Gastroesophageal sphincter (tissue), 3 donors: Measurements from ENCODE around the gene TMEM37.

Experiments
- CTCF ChIP-seq, 4 experiments: fragments of 200-600 bp in 2 of 4; fragments of 450-650 bp in 2 of 4; sonication (generic) in 1 of 4; IDR thresholded peaks; one replicate each; pipeline ENCODE4 v1.5.1; 2017 to 2019; ENCODE audit warnings: antibody characterized with exemption in 4 of 4, mild to moderate bottlenecking in 2 of 4, moderate library complexity in 2 of 4
- EP300 ChIP-seq: sonication (generic); formaldehyde crosslinking; IDR thresholded peaks from one replicate; pipeline ENCODE4 v1.6.1; 2017; ENCODE audit warnings: antibody characterized with exemption, mild to moderate bottlenecking
- POLR2A ChIP-seq, 2 donors: fragments of 450-650 bp; IDR thresholded peaks; one replicate each; pipeline ENCODE4 v1.6.1; 2017; ENCODE audit warnings: antibody characterized with exemption in 2 of 2, mild to moderate bottlenecking in 2 of 2, moderate library complexity in 1 of 2

- TF ChIP-seq CTCF (IDR thresholded peaks at IDR 0.05) (peak in 3 of 4 experiments; percentile 76 to 88 (median 85)), EP300 (no peak), POLR2A (IDR thresholded peaks at IDR 0.05) (no peak)
Measured at GRCh38 chr2:119407430-119408220, 24.0 kb upstream of the TMEM37 start.
